Measurements from ENCODE around the gene POLR3K.
"Not testable (repeated sequence)": the region's sequence is repeated elsewhere in the genome, so short reads cannot be mapped to it uniquely, and the experiment has no call there.

Gene POLR3K

GRCh38 chr16:30627-31026, 22.8 kb downstream of the POLR3K start:
- not testable (repeated sequence) for H3K27ac Mint-ChIP-seq (ENCODE audit: low read depth); H3K36me3 Mint-ChIP-seq (ENCODE audit: insufficient read depth); H3K4me3 Mint-ChIP-seq; H3K27me3 Mint-ChIP-seq; ATAC-seq (replicated peaks; ENCODE audit: extremely low read depth, poor library complexity, severe bottlenecking); H3K4me1 Mint-ChIP-seq; H3K9me3 Mint-ChIP-seq; DNase-seq (ENCODE audit: low spot score in 2 of 2)

DNA sequence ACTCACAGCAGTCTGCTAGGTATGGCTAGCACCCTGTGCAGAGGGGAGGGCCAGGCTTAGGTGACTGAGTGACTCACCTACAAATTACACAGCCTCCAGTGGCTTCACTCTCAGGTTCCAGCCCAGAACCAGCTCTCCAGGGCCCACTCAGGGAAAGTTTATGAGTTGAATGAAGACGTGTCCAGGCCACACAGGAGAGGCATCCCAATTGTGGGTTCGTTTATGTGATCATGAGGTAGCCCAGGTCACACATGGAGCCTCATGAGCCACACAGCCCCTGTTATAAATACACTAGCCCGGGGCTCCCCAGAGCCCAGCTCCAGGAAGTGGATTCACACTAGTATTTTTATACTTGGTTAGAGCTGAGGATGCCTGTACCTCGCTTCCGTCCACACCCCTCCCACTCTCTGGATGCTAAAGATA, 27.5 kb downstream of the POLR3K start:
- not testable (repeated sequence) for H3K36me3 Mint-ChIP-seq (ENCODE audit: insufficient read depth); H3K27me3 Mint-ChIP-seq; H3K9me3 Mint-ChIP-seq; H3K4me3 Mint-ChIP-seq; DNase-seq (ENCODE audit: low spot score in 2 of 2); H3K27ac Mint-ChIP-seq (ENCODE audit: low read depth); H3K4me1 Mint-ChIP-seq
- peak; percentile 61 for ATAC-seq (replicated peaks; ENCODE audit: extremely low read depth, poor library complexity, severe bottlenecking)

GRCh38 chr16:24151-24550, 29.3 kb downstream of the POLR3K start:
- not testable (repeated sequence) for H3K9me3 Mint-ChIP-seq; H3K36me3 Mint-ChIP-seq (ENCODE audit: insufficient read depth); ATAC-seq (replicated peaks; ENCODE audit: extremely low read depth, poor library complexity, severe bottlenecking); H3K4me1 Mint-ChIP-seq; H3K27ac Mint-ChIP-seq (ENCODE audit: low read depth); H3K4me3 Mint-ChIP-seq; H3K27me3 Mint-ChIP-seq; DNase-seq (ENCODE audit: low spot score in 2 of 2)

DNA sequence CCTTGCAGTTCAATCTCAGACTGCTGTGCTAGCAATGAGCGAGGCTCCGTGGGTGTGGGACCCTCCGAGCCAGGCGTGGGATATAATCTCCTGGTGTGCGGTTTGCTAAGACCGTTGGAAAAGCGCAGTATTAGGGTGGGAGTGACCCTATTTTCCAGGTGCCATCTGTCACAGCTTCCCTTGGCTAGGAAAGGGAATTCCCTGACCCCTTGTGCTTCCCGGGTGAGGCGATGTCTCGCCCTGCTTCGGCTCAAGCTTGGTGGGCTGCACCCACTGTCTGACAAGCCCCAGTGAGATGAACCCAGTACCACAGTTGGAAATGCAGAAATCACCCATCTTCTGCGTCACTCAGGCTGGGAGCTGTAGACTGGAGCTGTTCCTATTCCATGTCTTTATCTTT, 32.5 kb downstream of the POLR3K start:
- not testable (repeated sequence) for ATAC-seq (replicated peaks; ENCODE audit: extremely low read depth, poor library complexity, severe bottlenecking); H3K27ac Mint-ChIP-seq (ENCODE audit: low read depth); DNase-seq (ENCODE audit: low spot score in 2 of 2); H3K4me1 Mint-ChIP-seq; H3K36me3 Mint-ChIP-seq (ENCODE audit: insufficient read depth); H3K27me3 Mint-ChIP-seq; H3K4me3 Mint-ChIP-seq; H3K9me3 Mint-ChIP-seq

DNA sequence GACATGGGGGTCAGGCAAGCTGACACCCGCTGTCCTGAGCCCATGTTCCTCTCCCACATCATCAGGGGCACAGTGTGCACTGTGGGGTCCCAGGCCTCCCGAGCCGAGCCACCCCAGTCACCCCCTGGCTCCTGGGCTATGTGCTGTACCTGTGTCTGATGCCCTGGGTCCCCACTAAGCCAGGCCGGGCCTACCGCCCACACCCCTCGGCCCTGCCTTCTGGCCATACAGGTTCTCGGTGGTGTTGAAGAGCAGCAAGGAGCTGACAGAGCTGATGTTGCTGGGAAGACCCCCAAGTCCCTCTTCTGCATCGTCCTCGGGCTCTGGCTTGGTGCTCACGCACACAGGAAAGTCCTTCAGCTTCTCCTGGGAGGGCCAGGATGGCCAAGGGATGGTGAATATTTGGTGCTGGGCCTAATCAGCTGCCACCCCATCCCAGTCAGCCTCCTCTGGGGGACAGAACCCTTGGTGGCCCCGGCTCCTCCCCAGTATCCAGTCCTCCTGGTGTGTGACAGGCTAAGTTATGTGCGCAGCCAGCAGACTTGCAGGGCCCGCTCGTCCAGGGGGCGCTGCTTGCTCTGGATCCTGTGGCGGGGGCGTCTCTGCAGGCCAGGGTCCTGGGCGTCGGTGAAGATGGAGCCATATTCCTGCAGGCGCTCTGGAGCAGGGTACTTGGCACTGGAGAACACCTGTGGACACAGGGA, 36.2 kb downstream of the POLR3K start:
- H3K27me3 Mint-ChIP-seq; H3K27ac Mint-ChIP-seq (ENCODE audit: low read depth); H3K9me3 Mint-ChIP-seq; ATAC-seq (replicated peaks; ENCODE audit: extremely low read depth, poor library complexity, severe bottlenecking); H3K4me1 Mint-ChIP-seq; DNase-seq (ENCODE audit: low spot score in 2 of 2); H3K36me3 Mint-ChIP-seq (ENCODE audit: insufficient read depth); H3K4me3 Mint-ChIP-seq: not testable (repeated sequence)

- Mint-ChIP-seq H3K27ac (ENCODE audit: low read depth) (peak overlapping the region; percentile 55), H3K4me3 (peak overlapping the region; percentile 56)
- DNase-seq (ENCODE audit: low spot score in 2 of 2), result peak; percentile 78 to 87
- H3K4me1 Mint-ChIP-seq; H3K9me3 Mint-ChIP-seq; H3K36me3 Mint-ChIP-seq (ENCODE audit: insufficient read depth); H3K27me3 Mint-ChIP-seq: not testable (repeated sequence)
- peak; percentile 58 for ATAC-seq (replicated peaks; ENCODE audit: extremely low read depth, poor library complexity, severe bottlenecking)
Observed at GRCh38 chr16:10772-11171, 42.6 kb downstream of the POLR3K start.

DNA sequence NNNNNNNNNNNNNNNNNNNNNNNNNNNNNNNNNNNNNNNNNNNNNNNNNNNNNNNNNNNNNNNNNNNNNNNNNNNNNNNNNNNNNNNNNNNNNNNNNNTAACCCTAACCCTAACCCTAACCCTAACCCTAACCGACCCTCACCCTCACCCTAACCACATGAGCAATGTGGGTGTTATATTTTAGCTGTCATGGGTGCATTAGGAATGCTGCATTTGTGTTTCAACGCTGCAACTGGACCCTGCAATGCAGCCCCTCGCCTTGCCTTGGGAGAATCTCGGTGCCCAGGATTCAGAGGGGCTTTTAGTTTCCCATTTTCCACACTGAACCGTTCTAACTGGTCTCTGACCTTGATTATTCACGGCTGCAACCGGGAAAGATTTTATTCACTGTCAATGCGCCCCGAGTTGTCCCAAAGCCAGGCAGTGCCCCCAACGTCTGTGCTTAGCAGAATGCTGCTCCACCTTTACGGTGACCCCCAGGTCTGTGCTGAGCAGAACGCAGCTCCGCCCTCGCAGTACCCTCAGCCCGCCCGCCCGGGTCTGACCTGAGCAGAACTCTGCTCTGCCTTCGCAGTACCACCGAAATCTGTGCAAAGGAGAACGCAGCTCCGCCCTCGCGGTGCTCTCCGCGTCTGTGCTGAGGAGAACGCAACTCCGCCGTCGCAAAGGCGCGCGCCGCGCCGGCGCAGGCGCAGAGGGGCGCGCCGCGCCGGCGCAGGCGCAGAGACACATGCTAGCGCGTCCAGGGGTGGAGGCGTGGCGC, 43.3 kb downstream of the POLR3K start:
- DNase-seq (ENCODE audit: low spot score in 2 of 2), result no peak
- H3K27ac Mint-ChIP-seq (ENCODE audit: low read depth), result no peak overlapping the region
- H3K4me1 Mint-ChIP-seq, result no peaks in the 10 kb centered on the region

More for the DNA sequence above, 43.3 kb downstream of the POLR3K start:
- peak overlapping the region; percentile 56 for H3K4me3 Mint-ChIP-seq
- H3K36me3 Mint-ChIP-seq (ENCODE audit: insufficient read depth), result peaks cover 2% of the 10 kb centered on the region
- H3K9me3 Mint-ChIP-seq, result no peaks in the 10 kb centered on the region
- no peaks in the 10 kb centered on the region for H3K27me3 Mint-ChIP-seq
- ATAC-seq (replicated peaks; ENCODE audit: extremely low read depth, poor library complexity, severe bottlenecking), result peak; percentile 91

Data from central memory CD8-positive, alpha-beta T cell (primary cell).